Measurements from ENCODE around the gene IRGC.

IRGC gene

GRCh38 chr19:43715776-43716175 lies at the start of gene IRGC:
Gene IRGC, plus strand, starts transcription at chr19:43716076. Its CDS starts 2,483 bp downstream, at chr19:43718559.
- DNase-seq (ENCODE audit: low read depth): no peak
- TF ChIP-seq POLR2A (IDR thresholded peaks at IDR 0.05; ENCODE audit: extremely low read depth, insufficient read length): no peak
- H3K4me3 ChIP-seq (ENCODE audit: low read depth, low read length): no peak within 1 kb of the TSS

GRCh38 chr19:43667126-43667875 lies 48.6 kb upstream of the IRGC start:
- no peak overlapping the region for H3K4me3 ChIP-seq (ENCODE audit: low read depth, low read length)
- DNase-seq (ENCODE audit: low read depth): no peak
- TF ChIP-seq MYC (IDR thresholded peaks at IDR 0.05; ENCODE audit: low read depth, low read length): no peak
- no peak for TF ChIP-seq CTCF (IDR thresholded peaks at IDR 0.05; ENCODE audit: low read depth, low read length)
- no peak for TF ChIP-seq MAX (IDR thresholded peaks at IDR 0.05; ENCODE audit: low read depth, low read length)
- TF ChIP-seq POLR2A (IDR thresholded peaks at IDR 0.05; ENCODE audit: extremely low read depth, insufficient read length): no peak

GRCh38 chr19:43667876-43668405 lies 47.9 kb upstream of the IRGC start:
- TF ChIP-seq MAX (IDR thresholded peaks at IDR 0.05; ENCODE audit: low read depth, low read length): no peak
- no peak for TF ChIP-seq MYC (IDR thresholded peaks at IDR 0.05; ENCODE audit: low read depth, low read length)
- no peak for TF ChIP-seq CTCF (IDR thresholded peaks at IDR 0.05; ENCODE audit: low read depth, low read length)
- TF ChIP-seq POLR2A (IDR thresholded peaks at IDR 0.05; ENCODE audit: extremely low read depth, insufficient read length): no peak
- DNase-seq (ENCODE audit: low read depth): no peak
- H3K4me3 ChIP-seq (ENCODE audit: low read depth, low read length): peak overlapping the region; percentile 32

- TF ChIP-seq CTCF (IDR thresholded peaks at IDR 0.05; ENCODE audit: low read depth, low read length) (no peak), MYC (IDR thresholded peaks at IDR 0.05; ENCODE audit: low read depth, low read length) (no peak), MAX (IDR thresholded peaks at IDR 0.05; ENCODE audit: low read depth, low read length) (no peak), POLR2A (IDR thresholded peaks at IDR 0.05; ENCODE audit: extremely low read depth, insufficient read length) (peak; percentile 19)
- peak overlapping the region; percentile 88 for H3K4me3 ChIP-seq (ENCODE audit: low read depth, low read length)
Measured at GRCh38 chr19:43668406-43669109, 47.3 kb upstream of the IRGC start.

GRCh38 chr19:43672061-43672679 lies 43.7 kb upstream of the IRGC start:
- no peak for TF ChIP-seq POLR2A (IDR thresholded peaks at IDR 0.05; ENCODE audit: extremely low read depth, insufficient read length)
- no peak for TF ChIP-seq MAX (IDR thresholded peaks at IDR 0.05; ENCODE audit: low read depth, low read length)
- no peak for TF ChIP-seq MYC (IDR thresholded peaks at IDR 0.05; ENCODE audit: low read depth, low read length)
- TF ChIP-seq CTCF (IDR thresholded peaks at IDR 0.05; ENCODE audit: low read depth, low read length): no peak
- no peak for DNase-seq (ENCODE audit: low read depth)
- H3K4me3 ChIP-seq (ENCODE audit: low read depth, low read length): no peak overlapping the region

More at GRCh38 chr19:43668406-43669109, 47.3 kb upstream of the IRGC start:
- DNase-seq (ENCODE audit: low read depth): peak; percentile 94

- DNase-seq (ENCODE audit: low read depth): peak; percentile 29
- TF ChIP-seq MYC (IDR thresholded peaks at IDR 0.05; ENCODE audit: low read depth, low read length) (no peak), CTCF (IDR thresholded peaks at IDR 0.05; ENCODE audit: low read depth, low read length) (no peak), MAX (IDR thresholded peaks at IDR 0.05; ENCODE audit: low read depth, low read length) (no peak), POLR2A (IDR thresholded peaks at IDR 0.05; ENCODE audit: extremely low read depth, insufficient read length) (no peak)
- H3K4me3 ChIP-seq (ENCODE audit: low read depth, low read length): no peak overlapping the region
Measured at GRCh38 chr19:43673637-43674036, 42.2 kb upstream of the IRGC start.
